GM19023 (cell line): ENCODE measurements around the gene PPP2R3B.

Experiments used
- ATAC-seq: cut with Tn5 transposase; IDR thresholded peaks from one replicate; pipeline ENCODE4 v1.9.1; 2021; ENCODE audit warnings: mild to moderate bottlenecking, moderate library complexity; ENCODE audit not compliant: unreplicated experiment

The PPP2R3B gene

DNA sequence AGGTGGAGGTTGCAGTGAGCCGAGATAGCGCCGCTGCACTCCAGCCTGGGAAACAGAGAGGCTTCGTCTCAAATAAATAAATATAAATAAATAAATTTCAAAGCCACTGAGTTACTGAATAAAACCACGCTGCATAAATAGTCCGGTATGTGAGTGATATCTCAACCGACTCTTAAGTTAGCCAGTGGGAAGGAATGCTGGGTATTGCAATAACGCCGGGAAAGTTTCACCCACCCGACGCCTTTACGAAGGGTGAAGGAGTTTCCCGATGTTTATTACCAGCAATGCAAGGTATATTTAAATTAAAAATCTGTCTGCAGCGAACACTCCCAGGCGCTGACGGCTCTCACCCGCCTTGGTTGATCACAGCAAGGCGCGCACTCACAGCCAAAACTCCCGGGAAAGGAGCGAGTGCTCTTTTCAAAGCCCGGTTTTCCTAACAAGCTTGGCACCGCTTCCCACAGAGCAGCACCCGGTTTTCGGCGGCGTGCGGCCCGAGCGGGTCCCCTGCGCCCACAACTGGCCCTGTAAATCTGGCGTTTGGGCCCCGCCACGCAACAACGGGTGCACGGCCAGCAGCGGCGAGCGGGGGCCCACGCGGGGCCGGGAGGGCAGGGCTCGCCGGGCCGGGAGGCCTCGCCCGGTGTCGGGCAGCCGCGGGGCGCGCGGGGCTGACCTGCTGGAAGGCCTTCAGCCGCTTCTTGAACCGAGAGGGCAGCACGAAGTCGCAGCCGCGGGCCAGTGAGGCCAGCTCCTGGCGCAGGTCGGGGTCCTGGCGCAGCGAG lies 13.7 kb downstream of the PPP2R3B start:
- no peak for ATAC-seq

DNA sequence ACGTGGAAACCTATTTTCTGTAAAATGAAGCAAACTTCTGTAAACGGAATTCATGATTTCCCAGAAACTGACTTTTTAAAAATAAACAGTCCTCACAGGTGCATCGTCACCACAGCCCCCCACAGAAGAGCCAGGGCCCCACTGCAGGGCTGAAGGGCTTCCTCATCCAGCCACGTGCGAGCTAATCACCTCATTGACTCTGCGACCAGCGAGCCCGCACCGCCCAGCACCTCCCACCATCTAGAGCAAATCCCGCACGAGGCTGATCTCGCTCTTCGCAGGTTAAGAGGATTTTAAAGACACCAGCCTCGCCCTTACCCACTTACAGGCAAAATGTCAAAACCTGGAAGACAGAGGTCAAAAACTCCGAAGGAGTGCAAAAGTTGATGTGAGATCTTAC lies 14.8 kb downstream of the PPP2R3B start:
- no peak for ATAC-seq

- no peak for ATAC-seq
Observed at GRCh38 chrX:370963-371745, 15.6 kb downstream of the PPP2R3B start.

GRCh38 chrX:370244-370962 lies 16.3 kb downstream of the PPP2R3B start:
- ATAC-seq, result no peak

GRCh38 chrX:369563-370101 lies 17.1 kb downstream of the PPP2R3B start:
- ATAC-seq, result no peak

- ATAC-seq, result no peak
Observed at GRCh38 chrX:368811-369562, 17.7 kb downstream of the PPP2R3B start.

DNA sequence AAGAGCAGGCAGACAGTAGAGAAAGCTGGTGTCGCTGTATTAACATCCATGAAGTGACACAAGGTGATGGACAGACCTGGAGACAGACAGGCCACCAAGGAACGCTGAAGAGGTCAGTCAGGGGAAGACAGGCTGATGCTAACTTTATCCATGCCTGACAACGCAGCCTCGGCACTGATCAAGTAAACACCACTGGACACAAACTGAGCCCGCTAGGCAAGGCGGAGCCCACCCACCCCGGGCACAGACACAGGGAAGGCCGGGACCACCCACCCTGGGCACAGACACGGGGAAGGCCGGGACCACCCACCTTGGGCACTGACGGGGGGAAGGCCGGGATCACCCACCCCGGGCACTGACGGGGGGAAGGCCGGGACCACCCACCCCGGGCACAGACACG lies 18.8 kb downstream of the PPP2R3B start:
- no peak for ATAC-seq

- ATAC-seq, result no peak
Observed at GRCh38 chrX:367349-367748, 19.4 kb downstream of the PPP2R3B start.

- no peak for ATAC-seq
Observed at GRCh38 chrX:363621-364375, 22.9 kb downstream of the PPP2R3B start.

- ATAC-seq, result no peak
Observed at GRCh38 chrX:362937-363620, 23.6 kb downstream of the PPP2R3B start.

- no peak for ATAC-seq
Observed at GRCh38 chrX:362351-362750, 24.4 kb downstream of the PPP2R3B start.

- no peak for ATAC-seq
Observed at GRCh38 chrX:361231-362145, 25.2 kb downstream of the PPP2R3B start.

DNA sequence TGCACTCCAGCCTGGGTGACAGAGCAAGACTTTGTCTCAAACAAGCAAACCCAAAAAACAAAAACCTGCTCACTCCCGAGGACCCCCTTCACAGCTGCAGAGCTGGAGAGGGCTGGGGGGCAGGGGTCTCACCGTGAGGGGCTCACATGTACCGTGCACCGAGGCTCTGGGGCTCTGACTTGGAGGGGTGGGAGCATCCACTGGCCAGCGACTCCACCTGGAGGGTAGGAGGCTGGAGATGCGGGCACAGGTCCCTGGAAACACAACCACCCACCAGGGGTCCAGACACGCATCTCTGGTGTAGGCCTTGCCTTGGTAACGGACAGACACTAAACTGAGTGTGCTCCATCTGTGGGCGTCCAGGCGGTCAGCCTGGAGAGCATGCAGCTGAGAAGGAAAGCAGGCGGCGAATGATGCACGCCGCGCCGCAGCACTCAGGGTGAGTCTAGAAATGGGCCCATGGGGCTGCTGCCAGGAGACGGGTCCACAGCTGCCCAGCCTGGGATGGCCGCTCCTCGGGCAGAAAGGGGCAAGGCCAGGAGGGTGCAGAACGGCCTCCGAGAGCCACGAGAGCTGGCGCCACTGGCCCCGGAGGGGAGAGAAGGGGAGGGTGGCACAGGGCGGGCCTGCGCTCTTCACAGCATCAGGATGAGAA lies 26.1 kb downstream of the PPP2R3B start:
- ATAC-seq, result no peak

- ATAC-seq, result no peak
Observed at GRCh38 chrX:358651-359143, 28.0 kb downstream of the PPP2R3B start.

- no peak for ATAC-seq
Observed at GRCh38 chrX:357693-358471, 28.8 kb downstream of the PPP2R3B start.

DNA sequence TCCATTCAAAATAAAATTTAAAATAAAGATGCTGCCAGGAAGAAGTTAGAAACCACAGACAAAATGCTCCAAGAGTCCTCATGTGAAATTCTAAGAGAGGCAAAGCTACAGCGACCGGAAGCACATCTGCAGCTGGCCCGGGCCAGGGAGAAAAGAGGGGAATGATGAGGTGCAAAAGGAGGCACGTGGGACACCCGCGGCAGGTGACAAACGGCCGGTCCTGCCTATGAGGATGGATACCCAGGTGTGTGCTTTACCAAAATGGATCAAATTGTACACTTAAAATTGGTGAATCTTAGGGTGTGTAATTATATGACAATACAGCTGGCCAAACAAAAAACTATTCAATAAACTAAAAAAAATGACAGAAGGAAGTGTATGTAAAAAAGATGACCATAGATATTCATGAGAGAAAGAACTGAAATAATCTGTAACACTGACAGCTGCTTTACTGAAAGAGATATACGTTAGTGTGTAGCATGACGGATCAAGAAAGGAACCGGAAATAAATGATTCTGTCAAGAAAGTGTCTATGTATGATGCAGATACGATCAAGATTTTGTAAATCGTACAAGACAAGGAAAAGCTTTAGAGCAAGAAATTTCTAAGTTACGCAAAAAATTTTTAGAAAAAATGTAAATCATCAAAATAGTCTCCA lies 29.5 kb downstream of the PPP2R3B start:
- no peak for ATAC-seq
